Activated CD4-positive, CD25-positive, alpha-beta regulatory T cell (primary cell): ENCODE results near the gene NIN.

Source experiments
- DNase-seq, 4 experiments: peaks; one replicate each; lab custom pipeline; 2025; lab: John Stamatoyannopoulos, UW

The NIN gene

GRCh38 chr14:50790589-50790988 lies 40.4 kb downstream of the NIN start:
- no peak for DNase-seq

- DNase-seq: no peak
Observed at GRCh38 chr14:50786751-50787464, 44.1 kb downstream of the NIN start.

GRCh38 chr14:50785457-50786063 lies 45.4 kb downstream of the NIN start:
- no peak for DNase-seq

GRCh38 chr14:50784683-50785456 lies 46.1 kb downstream of the NIN start:
- no peak for DNase-seq

GRCh38 chr14:50783563-50783962 lies 47.4 kb downstream of the NIN start:
- DNase-seq: no peak

GRCh38 chr14:50780393-50780792 lies 50.6 kb downstream of the NIN start:
- DNase-seq: no peak

GRCh38 chr14:50778721-50779483 lies 52.1 kb downstream of the NIN start:
- DNase-seq: no peak

GRCh38 chr14:50776522-50776921 lies 54.4 kb downstream of the NIN start:
- no peak for DNase-seq

- DNase-seq: no peak
Observed at GRCh38 chr14:50775357-50775756, 55.6 kb downstream of the NIN start.

GRCh38 chr14:50774542-50775267 lies 56.3 kb downstream of the NIN start:
- DNase-seq: no peak

- DNase-seq: peak in 1 of 4 experiments; percentile 10
Observed at GRCh38 chr14:50773632-50774541, 57.1 kb downstream of the NIN start.

- DNase-seq: no peak
Observed at GRCh38 chr14:50772412-50772811, 58.5 kb downstream of the NIN start.

- no peak for DNase-seq
Observed at GRCh38 chr14:50770586-50770985, 60.4 kb downstream of the NIN start.

GRCh38 chr14:50769863-50770500 lies 61.0 kb downstream of the NIN start:
- no peak for DNase-seq

- DNase-seq: no peak
Observed at GRCh38 chr14:50768680-50769079, 62.3 kb downstream of the NIN start.

- DNase-seq: no peak
Observed at GRCh38 chr14:50766338-50766886, 64.5 kb downstream of the NIN start.

GRCh38 chr14:50763382-50764007 lies 67.5 kb downstream of the NIN start:
- DNase-seq: no peak

GRCh38 chr14:50762931-50763300 lies 68.0 kb downstream of the NIN start:
- no peak for DNase-seq
